Esophagus squamous epithelium (tissue), 4 donors: ENCODE results near the gene CSNK2B.

Source experiments
- POLR2A ChIP-seq, 4 donors: fragments of 450-650 bp; IDR thresholded peaks; one replicate each; pipeline ENCODE4 v1.6.1; 2017; ENCODE audit warnings: antibody characterized with exemption in 4 of 4, mild to moderate bottlenecking in 4 of 4, moderate library complexity in 3 of 4
- TF ChIP-seq, protein P1 (sequence below), 6 experiments: fragments of 450-650 bp in 4 of 6; fragments of 200-600 bp in 2 of 6; sonication (generic) in 2 of 6; IDR thresholded peaks; one replicate each; pipeline ENCODE4 v1.5.1; 2016 to 2019; ENCODE audit warnings: antibody characterized with exemption in 6 of 6, mild to moderate bottlenecking in 4 of 6, moderate library complexity in 4 of 6

DNA sequence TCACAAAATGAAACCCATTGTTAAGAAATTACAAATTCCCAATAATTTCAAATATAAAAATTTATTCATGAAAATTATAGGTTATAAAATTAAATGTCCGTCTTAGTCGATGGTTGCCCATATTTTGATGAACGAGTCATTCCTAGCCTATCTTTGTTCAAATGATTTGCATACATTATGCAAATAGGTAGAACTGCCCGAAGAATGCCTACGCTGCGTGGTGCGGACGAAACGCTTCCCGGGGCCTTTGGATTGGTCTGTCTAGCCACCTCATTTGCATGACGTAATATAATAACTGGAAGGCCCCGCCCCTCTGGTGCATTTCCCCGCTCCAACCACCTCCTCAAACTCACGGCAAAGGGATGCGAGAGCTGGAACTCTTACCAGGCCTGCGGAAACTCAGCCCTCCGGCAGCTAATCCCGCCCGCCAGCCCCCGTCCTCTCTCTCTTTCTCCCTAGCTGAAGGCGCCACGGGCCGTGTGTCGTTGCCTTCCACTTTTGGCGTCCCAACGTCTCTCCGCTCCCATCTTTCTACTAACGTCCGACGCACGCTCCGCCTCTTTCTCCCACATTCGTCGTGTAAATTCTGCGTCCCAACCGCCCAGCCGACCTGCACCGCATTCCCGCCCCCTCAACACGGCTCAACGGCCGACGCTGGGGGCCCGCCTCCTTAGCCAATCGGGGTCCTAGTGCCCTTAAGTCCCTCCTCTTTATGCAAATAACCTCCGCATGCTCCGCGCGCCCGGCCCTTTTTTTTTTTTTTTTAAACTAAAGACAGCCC, 45.9 kb upstream of the CSNK2B start:
- TF ChIP-seq, protein P1, sequence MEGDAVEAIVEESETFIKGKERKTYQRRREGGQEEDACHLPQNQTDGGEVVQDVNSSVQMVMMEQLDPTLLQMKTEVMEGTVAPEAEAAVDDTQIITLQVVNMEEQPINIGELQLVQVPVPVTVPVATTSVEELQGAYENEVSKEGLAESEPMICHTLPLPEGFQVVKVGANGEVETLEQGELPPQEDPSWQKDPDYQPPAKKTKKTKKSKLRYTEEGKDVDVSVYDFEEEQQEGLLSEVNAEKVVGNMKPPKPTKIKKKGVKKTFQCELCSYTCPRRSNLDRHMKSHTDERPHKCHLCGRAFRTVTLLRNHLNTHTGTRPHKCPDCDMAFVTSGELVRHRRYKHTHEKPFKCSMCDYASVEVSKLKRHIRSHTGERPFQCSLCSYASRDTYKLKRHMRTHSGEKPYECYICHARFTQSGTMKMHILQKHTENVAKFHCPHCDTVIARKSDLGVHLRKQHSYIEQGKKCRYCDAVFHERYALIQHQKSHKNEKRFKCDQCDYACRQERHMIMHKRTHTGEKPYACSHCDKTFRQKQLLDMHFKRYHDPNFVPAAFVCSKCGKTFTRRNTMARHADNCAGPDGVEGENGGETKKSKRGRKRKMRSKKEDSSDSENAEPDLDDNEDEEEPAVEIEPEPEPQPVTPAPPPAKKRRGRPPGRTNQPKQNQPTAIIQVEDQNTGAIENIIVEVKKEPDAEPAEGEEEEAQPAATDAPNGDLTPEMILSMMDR (IDR thresholded peaks at IDR 0.05) = peak in 3 of 6 experiments; percentile 13 to 26 (median 25)
- peak in 3 of 4 donors; percentile 85 to 91 (median 88) for TF ChIP-seq POLR2A (IDR thresholded peaks at IDR 0.05)
